SK-N-SH treated with all-trans-retinoic acid at 6 μM for 48 hours (cell line): Measurements from ENCODE around the gene INSR.

Experiments
- ATAC-seq: fragments of 200-7000 bp; cut with Tn5 transposase; 3 replicates; pipeline ENCODE4 v1.9.1; 2020; ENCODE audit warnings: mild to moderate bottlenecking, moderate library complexity
- ARNTL ChIP-seq: fragments of 450-650 bp; formaldehyde crosslinking; IDR thresholded peaks from 2 replicates; pipeline ENCODE4 v1.5.0; 2020; ENCODE audit warnings: low read depth, mild to moderate bottlenecking, moderate library complexity, borderline replicate concordance
- CREB5 ChIP-seq: fragments of 250-450 bp; sonication (Bioruptor Pico); IDR thresholded peaks from 2 replicates; pipeline ENCODE4 v1.5.1; 2020; ENCODE audit warnings: low read depth, mild to moderate bottlenecking, moderate library complexity
- CSDC2 ChIP-seq: fragments of 250-450 bp; sonication (Bioruptor Pico); IDR thresholded peaks from 2 replicates; pipeline ENCODE4 v1.5.0; 2020; ENCODE audit warnings: mild to moderate bottlenecking, moderate library complexity
- CSRNP3 ChIP-seq: fragments of 250-450 bp; sonication (Bioruptor Pico); IDR thresholded peaks from 2 replicates; pipeline ENCODE4 v1.5.1; 2021; ENCODE audit warnings: mild to moderate bottlenecking, moderate library complexity
- ESRRG ChIP-seq: fragments of 250-450 bp; sonication (Bioruptor Pico); IDR thresholded peaks from 2 replicates; pipeline ENCODE4 v1.6.1; 2021; ENCODE audit warnings: mild to moderate bottlenecking
- ISL1 ChIP-seq: fragments of 250-450 bp; sonication (Bioruptor Pico); IDR thresholded peaks from 2 replicates; pipeline ENCODE4 v2.1.2; 2022; ENCODE audit warnings: mild to moderate bottlenecking, moderate library complexity
- OSR1 ChIP-seq: fragments of 250-450 bp; sonication (Bioruptor Pico); IDR thresholded peaks from 2 replicates; pipeline ENCODE4 v1.8.0; 2022; ENCODE audit warnings: moderate library complexity, mild to moderate bottlenecking, inconsistent platforms
- PATZ1 ChIP-seq: fragments of 250-450 bp; sonication (Bioruptor Pico); IDR thresholded peaks from 2 replicates; pipeline ENCODE4 v1.8.0; 2020; ENCODE audit warnings: mild to moderate bottlenecking, moderate library complexity, borderline replicate concordance
- POU6F1 ChIP-seq: fragments of 250-450 bp; sonication (Bioruptor Pico); IDR thresholded peaks from 2 replicates; pipeline ENCODE4 v1.8.0; 2021; ENCODE audit warnings: low read depth, mild to moderate bottlenecking, moderate library complexity, borderline replicate concordance
- PPARA ChIP-seq: fragments of 250-450 bp; sonication (Bioruptor Pico); IDR thresholded peaks from 2 replicates; pipeline ENCODE4 v1.5.0; 2020; ENCODE audit warnings: mild to moderate bottlenecking, borderline replicate concordance
- RARB ChIP-seq: fragments of 250-450 bp; sonication (Bioruptor Pico); IDR thresholded peaks from 2 replicates; pipeline ENCODE4 v1.8.0; 2021; ENCODE audit warnings: mild to moderate bottlenecking, moderate library complexity
- SNAI2 ChIP-seq: fragments of 250-450 bp; sonication (Bioruptor Pico); IDR thresholded peaks from 2 replicates; pipeline ENCODE4 v1.5.0; 2020; ENCODE audit warnings: mild to moderate bottlenecking, moderate library complexity
- TCF4 ChIP-seq: fragments of 250-450 bp; sonication (Bioruptor Pico); IDR thresholded peaks from 2 replicates; pipeline ENCODE4 v1.8.0; 2021; ENCODE audit warnings: mild to moderate bottlenecking, moderate library complexity, borderline replicate concordance
- TSHZ2 ChIP-seq: fragments of 250-450 bp; sonication (Bioruptor Pico); IDR thresholded peaks from 2 replicates; pipeline ENCODE4 v1.5.0; 2020; ENCODE audit warnings: mild to moderate bottlenecking, moderate library complexity
- ZFP3 ChIP-seq: fragments of 250-450 bp; sonication (Bioruptor Pico); IDR thresholded peaks from 2 replicates; pipeline ENCODE4 v1.5.0; 2020; ENCODE audit warnings: mild to moderate bottlenecking, moderate library complexity
- ZFP30 ChIP-seq: fragments of 450-650 bp; formaldehyde crosslinking; IDR thresholded peaks from 2 replicates; pipeline ENCODE4 v1.5.0; 2022; ENCODE audit warnings: mild to moderate bottlenecking, moderate library complexity
- ZNF565 ChIP-seq: fragments of 450-650 bp; formaldehyde crosslinking; conservative IDR thresholded peaks from 2 replicates; pipeline ENCODE4 v1.5.0; 2020; ENCODE audit warnings: low read depth, mild to moderate bottlenecking, moderate library complexity
- ZNF70 ChIP-seq: fragments of 450-650 bp; formaldehyde crosslinking; IDR thresholded peaks from 2 replicates; pipeline ENCODE4 v1.5.0; 2020; ENCODE audit warnings: mild to moderate bottlenecking, moderate library complexity
- ZNF8 ChIP-seq: fragments of 450-650 bp; formaldehyde crosslinking; IDR thresholded peaks from 2 replicates; pipeline ENCODE4 v1.5.0; 2020; ENCODE audit warnings: mild to moderate bottlenecking, moderate library complexity

Gene INSR

GRCh38 chr19:7122701-7123100 is 171.5 kb downstream of the INSR start:
- TF ChIP-seq ZFP30 (CRISPR knock-in tag), result no peak

GRCh38 chr19:7120499-7120898 is 173.7 kb downstream of the INSR start:
- ATAC-seq, result no peak
- TF ChIP-seq OSR1 (CRISPR knock-in tag) (no peak), CSDC2 (no peak), ZNF565 (CRISPR knock-in tag) (no peak), ESRRG (no peak), ZNF70 (CRISPR knock-in tag) (no peak), POU6F1 (CRISPR knock-in tag) (no peak), ARNTL (CRISPR knock-in tag) (no peak), ZFP30 (CRISPR knock-in tag) (no peak), TCF4 (CRISPR knock-in tag) (no peak), RARB (CRISPR knock-in tag) (no peak), ISL1 (CRISPR knock-in tag) (no peak), PATZ1 (CRISPR knock-in tag) (no peak), ZFP3 (no peak)

More at GRCh38 chr19:7122701-7123100, 171.5 kb downstream of the INSR start:
- ATAC-seq, result no peak

GRCh38 chr19:7119582-7119981 is 174.6 kb downstream of the INSR start:
- ATAC-seq, result no peak
- TF ChIP-seq POU6F1 (CRISPR knock-in tag) (no peak), PPARA (CRISPR knock-in tag) (no peak), TSHZ2 (CRISPR knock-in tag) (no peak), CSDC2 (no peak), CREB5 (CRISPR knock-in tag) (no peak), ISL1 (CRISPR knock-in tag) (no peak), CSRNP3 (no peak), SNAI2 (CRISPR knock-in tag) (no peak), ZNF8 (no peak), ZNF70 (CRISPR knock-in tag) (no peak), PATZ1 (CRISPR knock-in tag) (no peak)
